Stimulated activated CD8-positive, alpha-beta memory T cell treated with anti-CD3 and anti-CD28 coated beads, Interleukin-7, amount 100 ng/mL, for 1 hour (primary cell): ENCODE measurements around the gene TMEM151B.

ENCODE experiments used
- DNase-seq, 2 donors: peaks; one replicate each; pipeline ENCODE4 v3.0.0-alpha.2; 2020; ENCODE audit warnings: low read depth in 2 of 2

Gene TMEM151B

GRCh38 chr6:44278774-44279697 is 8.8 kb downstream of the TMEM151B start:
- no peak for DNase-seq

DNA sequence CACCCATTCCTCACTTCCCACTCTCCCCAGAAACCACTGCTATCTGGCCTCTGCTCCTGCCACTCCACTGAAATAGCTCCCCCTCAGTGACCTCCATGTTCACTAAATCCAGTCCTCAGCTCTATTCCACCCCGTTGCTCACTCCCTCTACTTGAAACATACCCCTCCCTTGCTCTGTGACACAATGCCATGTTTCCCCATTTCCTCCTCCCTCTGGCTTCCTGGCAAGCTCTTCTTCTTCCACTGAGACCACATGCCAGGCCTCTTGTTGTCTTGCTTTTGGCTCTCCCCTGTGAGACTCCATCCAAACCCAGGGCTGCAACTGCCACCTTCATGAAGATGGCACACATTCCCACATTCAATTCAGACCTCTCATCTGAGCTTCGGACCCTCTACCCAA is 13.9 kb downstream of the TMEM151B start:
- no peak for DNase-seq

DNA sequence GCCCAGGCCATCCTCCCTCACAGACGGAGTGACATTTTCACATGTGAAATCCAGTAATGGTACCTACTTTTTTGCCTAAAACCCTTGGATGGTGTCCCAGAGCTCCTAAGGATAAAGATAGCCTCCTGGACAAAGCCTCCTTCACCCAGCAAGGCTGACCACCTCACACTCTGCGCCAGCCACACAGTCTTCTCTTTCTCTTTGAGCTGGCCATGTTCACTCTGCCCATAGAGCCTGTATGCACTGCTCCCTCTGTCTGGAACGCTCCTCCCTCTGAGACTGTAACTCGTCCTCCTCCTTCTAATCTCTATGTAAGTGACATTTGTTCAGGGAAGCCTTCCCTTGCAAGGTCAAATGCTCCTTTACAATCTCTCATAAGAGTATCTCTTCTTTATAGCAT is 14.6 kb downstream of the TMEM151B start:
- DNase-seq, result no peak

DNA sequence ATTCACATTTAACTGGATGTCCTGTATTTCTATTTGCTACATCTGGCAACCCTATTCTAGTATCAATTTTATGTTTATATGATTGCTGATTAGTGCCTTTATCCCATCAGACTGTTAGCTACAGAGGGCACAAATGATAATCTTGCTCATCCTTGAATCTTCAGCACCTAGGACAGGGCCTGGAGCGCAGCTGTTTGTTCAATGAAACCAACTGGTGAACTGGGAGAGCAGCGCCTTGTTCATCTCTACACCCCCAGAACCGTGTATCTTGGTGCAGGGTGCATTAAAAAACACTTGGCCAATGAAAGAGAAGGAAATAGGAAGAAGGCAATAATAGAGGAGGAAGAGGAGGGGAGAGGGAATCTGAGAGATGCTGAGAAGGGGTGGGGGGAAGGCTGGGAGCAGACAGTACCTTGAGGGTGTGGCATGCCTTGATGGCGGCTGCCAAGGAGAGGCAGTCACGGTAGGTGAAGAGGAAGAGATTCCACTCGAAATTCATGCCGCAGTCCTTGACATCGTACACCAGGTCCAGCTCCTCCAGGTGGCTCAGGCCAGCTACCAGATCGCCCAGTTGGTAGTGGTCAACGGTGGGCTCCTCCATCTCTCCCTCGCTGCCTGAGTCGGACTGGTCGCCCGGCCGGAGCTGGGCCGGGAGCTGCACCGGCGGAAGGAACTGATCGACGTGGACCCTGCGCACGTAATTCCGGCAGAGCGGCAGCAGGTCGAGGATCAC is 15.5 kb downstream of the TMEM151B start:
- DNase-seq, result no peak

DNA sequence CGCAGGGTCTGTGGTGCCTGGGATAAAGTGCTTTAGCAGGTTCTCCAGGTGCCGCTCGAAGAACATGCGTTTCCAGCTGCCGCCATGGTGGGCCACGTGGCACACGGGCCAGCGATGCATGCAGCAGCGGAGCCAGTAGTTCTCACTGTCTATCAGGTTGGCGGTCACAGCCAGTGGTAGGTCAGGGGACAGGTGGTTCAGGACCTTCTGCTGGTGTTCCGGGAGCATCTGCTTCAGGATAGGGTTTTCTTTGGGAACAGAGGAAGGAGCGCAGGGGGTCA is 16.0 kb downstream of the TMEM151B start:
- DNase-seq, result no peak

DNA sequence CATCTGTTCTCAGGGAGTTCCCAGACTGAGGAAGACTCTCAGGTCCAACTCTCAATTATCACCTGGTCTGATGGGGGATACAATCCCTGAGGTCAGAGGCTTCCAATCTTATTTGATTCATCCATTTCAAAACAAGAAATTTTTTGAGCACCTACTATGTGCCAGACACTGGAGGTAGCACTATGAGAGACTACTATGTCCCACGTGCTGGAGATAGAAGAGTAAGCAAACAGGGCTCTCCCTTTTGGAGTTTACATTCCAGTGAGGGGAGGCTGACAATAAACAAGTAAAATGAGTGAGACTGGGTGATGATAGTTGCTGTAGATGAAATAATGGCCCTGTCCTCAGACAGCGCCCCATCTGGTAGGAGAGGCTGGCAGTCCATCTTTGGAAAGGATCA is 16.5 kb downstream of the TMEM151B start:
- no peak for DNase-seq

DNA sequence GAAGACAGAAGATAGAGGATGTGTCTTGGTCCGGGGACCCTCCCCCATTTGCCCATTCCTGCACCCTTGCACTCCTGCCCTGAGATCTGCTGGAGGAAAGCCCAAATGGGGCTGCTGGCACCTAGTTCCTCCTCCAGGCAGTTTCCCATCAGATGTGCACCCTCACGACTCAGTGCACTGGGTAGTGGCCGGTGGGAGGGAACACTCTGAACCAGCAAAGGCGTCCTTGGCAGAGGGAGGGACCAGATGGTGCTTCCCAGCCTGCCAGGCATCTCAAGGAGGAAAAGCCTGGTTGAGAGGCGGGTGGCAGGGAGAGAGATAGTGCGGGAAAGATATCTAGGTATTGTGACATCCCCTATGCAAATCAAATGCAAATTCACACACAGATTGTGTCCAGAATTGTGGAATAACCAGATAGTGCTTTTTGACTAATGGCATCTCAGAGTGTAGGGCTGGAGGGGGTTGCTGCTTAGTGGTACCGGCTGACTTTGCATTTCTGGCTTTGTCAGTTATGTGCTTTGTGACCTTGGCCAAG is 19.5 kb downstream of the TMEM151B start:
- DNase-seq, result no peak

DNA sequence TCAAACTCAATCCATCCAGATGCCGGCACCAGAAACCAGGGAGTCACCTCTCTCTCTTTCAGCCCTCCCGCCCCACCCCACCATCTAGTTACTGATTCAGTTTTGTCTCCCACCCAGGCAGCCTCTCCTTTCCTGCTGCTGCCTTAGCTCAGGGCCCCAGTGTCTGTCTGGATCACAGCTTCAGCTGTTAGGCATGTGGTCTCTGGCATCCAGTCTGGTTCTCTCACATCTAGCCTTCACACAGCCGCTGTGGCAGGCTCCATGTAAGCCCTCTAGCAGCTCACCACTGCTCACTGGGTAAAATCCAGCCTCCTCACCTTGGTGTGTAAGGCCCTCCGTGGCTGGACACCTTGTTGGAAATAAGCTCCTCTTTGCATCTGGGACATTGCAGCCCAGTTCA is 21.6 kb downstream of the TMEM151B start:
- DNase-seq, result no peak

GRCh38 chr6:44292661-44293365 is 22.6 kb downstream of the TMEM151B start:
- no peak for DNase-seq

GRCh38 chr6:44294832-44295791 is 24.9 kb downstream of the TMEM151B start:
- DNase-seq, result no peak

DNA sequence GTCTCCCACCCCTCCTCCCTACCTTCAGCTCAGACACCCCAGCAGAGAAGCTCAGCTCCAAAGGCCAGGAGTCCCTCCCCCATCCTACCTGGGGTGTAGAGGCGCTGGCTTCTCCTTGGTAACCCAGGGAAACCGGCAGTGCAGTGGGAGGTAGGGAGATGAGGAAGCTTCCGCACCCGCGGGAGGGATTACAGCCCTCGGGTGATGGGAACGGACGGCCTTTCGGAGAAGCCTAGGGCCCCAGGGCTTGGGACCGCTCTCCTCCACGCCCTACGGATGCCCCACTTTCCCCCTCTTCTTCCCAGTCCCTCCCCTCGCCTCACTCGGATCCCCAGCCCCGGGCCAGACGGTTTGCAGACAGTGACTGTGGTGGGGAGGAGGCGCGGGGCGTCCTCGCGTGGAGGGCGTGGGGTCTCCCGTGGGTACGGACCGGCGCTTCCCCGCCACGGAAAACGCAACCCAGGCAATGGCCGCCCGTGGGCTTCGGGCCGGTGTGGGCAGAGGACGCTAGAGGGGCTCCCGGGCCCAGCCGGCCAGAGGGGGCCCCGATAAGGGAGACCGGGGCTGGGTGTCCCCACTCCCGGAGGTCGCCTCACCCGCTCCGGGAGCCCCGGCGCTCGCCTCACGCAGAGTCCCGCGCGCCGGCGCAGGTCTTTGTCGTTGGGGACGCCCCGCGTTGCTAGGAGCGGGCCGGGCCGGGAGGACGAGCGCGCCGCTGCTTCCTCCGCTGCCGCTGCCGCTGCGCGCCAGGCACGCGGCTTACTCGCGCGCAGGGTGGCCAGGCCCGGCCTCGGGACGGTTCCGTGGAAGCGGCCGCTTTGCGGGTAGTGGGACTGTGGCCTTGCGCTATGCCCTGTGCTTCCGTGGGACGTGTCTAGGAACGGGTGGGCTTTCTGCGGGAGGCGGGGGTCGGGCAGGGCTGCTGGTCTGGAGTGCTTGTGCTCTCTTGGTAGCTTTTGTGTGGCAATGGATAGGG is 27.1 kb downstream of the TMEM151B start:
- DNase-seq, result peak in 1 of 2 donors; percentile 19

DNA sequence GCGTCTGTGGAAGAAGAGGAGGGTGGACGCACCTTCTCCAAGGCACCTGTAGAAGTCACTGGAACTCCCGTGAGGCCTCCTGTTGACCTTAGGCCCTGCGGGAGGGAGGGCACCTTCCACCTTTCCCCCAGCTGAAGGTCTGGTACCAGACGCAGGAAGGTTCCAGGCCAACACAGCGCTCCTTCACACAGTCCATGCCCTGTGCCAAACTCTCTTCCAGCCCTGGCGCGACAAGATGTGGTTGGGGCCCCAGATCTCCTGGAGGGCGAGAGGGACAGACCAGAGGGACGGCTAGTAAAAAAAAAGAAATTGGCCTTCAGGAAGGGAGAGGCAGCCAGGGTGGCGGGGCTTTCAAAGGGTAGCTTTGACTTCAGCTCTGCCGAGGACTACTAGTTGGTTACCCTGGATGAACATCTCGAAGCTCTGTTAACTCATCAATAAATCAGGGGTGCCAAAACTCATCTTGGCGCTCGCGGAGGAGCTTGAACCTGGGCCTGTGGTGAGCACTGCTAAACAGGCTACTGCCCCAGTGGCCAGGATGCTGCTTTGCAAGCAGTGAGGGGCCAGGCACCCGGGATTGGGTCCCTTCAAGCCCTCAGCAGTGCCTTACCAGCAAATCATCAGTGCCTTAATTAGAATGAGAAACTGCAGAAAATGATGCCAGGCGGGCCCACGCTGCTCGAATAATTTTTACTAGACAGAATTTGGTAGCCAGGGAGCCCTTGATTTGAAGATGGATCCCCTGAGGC is 28.0 kb downstream of the TMEM151B start:
- DNase-seq, result no peak

GRCh38 chr6:44298864-44299263 is 28.6 kb downstream of the TMEM151B start:
- no peak for DNase-seq

DNA sequence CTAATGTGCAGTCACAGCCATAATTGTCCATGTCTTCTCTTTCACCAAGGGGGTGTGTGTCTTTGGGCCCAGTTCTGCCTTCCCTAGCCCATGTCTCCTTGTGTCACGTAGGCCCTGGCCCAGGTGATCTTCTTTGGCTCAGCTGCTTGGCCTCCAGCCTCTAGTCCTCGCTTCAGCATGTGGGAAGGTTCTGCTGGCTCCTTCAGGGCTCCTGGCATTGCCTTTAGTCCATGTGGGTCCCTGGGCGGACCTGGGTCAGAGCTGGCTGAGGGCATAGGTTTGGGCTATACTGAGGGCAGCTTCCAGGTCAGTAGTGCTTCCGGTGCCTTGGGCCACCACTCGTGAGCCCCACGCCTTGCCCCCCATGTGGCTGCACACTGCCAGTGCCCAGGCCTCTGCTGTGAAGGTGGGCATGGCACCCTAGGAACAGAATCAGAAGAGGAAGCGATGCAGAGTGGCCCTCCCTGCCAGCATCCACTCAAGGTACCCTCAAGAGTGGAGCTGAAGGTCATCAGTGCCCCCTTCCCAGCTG is 30.1 kb downstream of the TMEM151B start:
- DNase-seq, result no peak

GRCh38 chr6:44301106-44301505 is 30.9 kb downstream of the TMEM151B start:
- no peak for DNase-seq

DNA sequence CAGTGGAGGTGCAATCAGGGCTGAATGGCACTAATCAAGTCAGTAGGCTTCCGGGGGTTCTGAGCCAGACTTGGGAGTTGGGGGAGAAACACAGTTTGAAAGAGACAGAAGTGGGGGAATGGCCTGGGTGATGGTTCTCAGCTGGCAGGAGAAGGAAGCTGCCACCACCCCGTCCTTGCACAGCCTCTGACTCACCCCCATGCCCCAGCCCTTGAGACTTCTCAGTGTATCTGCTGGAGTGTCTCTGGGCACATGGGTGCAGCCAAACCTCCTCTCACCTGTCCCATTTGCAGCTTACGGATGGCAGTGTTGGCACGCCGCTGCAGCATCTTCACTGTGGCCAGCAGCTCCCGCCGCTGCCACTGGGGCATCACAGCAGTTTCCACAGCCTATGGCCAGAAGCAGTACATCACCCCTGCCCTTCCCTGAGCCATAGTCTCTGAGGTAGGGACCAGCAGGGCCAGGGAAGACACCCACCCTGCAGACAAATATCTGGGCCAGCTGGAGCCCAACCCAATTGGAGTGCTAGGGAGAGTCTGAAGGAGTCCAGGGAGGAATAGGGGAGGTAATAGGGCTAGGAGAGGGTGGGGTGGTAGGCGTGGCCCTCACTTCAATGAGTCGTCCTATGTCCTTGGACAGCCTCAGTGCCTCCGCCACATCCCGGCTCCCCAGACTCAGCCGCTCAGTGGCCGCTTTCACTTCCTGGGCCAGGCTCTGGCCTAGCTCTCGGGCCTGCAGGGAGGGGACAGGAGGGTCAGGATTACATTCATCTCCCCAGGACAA is 31.7 kb downstream of the TMEM151B start:
- no peak for DNase-seq

GRCh38 chr6:44302856-44303255 is 32.6 kb downstream of the TMEM151B start:
- no peak for DNase-seq

DNA sequence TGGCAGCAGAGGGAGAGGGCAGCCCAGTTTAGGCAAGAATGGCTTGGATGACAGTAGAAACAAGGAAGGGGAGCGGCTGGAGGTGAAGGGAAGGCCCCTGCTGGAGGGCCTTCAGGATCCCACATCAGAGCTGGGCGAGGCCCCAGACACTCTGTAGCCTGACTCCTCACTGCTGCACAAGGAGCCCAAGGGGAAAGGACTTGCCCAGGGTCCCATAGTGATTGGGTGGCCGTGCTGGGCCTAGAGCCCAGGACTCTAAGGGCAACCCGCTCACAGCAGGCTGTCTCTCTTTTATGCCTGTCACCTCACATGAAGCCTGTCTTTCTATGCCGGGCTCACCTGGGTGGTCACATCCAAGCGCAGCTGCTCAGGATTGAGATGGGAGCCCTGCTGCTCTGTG is 33.6 kb downstream of the TMEM151B start:
- no peak for DNase-seq
